PFSK-1 (cell line): Measurements from ENCODE around the gene DIPK1A.

ENCODE experiments used
- POLR2AphosphoS5 ChIP-seq: IDR thresholded peaks from 2 replicates; pipeline ENCODE4 v1.6.1; 2012; ENCODE audit warnings: low read depth, mild to moderate bottlenecking, control low read depth, low read length, moderate library complexity
- SIN3A ChIP-seq: IDR thresholded peaks from 2 replicates; pipeline ENCODE4 v1.6.1; 2012; ENCODE audit warnings: mild to moderate bottlenecking, low read length, moderate library complexity, borderline replicate concordance; ENCODE audit not compliant: insufficient read depth
- TAF1 ChIP-seq: IDR thresholded peaks from 2 replicates; pipeline ENCODE4 v1.6.1; 2012; ENCODE audit warnings: low read length, control low read depth, borderline replicate concordance; ENCODE audit not compliant: insufficient read depth
- TF ChIP-seq, protein P1 (sequence below), 2 experiments: IDR thresholded peaks; 2 replicates each; pipeline versions ENCODE4 v1.6.1 to v1.8.0; 2011 to 2012; ENCODE audit warnings: low read depth in 2 of 2, low read length in 2 of 2, control low read depth in 1 of 2, inconsistent platforms in 1 of 2, mild to moderate bottlenecking in 1 of 2, moderate library complexity in 1 of 2; ENCODE audit not compliant: insufficient read depth in 1 of 2

GRCh38 chr1:92929461-92929860 lies 31.8 kb downstream of the DIPK1A start:
- TF ChIP-seq POLR2AphosphoS5 (no peak), TAF1 (no peak), SIN3A (no peak)
- TF ChIP-seq, protein P1, sequence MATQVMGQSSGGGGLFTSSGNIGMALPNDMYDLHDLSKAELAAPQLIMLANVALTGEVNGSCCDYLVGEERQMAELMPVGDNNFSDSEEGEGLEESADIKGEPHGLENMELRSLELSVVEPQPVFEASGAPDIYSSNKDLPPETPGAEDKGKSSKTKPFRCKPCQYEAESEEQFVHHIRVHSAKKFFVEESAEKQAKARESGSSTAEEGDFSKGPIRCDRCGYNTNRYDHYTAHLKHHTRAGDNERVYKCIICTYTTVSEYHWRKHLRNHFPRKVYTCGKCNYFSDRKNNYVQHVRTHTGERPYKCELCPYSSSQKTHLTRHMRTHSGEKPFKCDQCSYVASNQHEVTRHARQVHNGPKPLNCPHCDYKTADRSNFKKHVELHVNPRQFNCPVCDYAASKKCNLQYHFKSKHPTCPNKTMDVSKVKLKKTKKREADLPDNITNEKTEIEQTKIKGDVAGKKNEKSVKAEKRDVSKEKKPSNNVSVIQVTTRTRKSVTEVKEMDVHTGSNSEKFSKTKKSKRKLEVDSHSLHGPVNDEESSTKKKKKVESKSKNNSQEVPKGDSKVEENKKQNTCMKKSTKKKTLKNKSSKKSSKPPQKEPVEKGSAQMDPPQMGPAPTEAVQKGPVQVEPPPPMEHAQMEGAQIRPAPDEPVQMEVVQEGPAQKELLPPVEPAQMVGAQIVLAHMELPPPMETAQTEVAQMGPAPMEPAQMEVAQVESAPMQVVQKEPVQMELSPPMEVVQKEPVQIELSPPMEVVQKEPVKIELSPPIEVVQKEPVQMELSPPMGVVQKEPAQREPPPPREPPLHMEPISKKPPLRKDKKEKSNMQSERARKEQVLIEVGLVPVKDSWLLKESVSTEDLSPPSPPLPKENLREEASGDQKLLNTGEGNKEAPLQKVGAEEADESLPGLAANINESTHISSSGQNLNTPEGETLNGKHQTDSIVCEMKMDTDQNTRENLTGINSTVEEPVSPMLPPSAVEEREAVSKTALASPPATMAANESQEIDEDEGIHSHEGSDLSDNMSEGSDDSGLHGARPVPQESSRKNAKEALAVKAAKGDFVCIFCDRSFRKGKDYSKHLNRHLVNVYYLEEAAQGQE (IDR thresholded peaks at IDR 0.05; ENCODE audit: insufficient read depth in 1 of 2, low read depth in 2 of 2, low read length in 2 of 2) = no peak
